ENCODE results near the gene SFXN4. TPM values are rescaled to one million over a fixed set of nuclear protein-coding genes. Genes with fewer than 3 reads are reported as not detected.

The SFXN4 gene
- total RNA-seq, 1 experiment from 2014 or later: 24.0 TPM

DNA sequence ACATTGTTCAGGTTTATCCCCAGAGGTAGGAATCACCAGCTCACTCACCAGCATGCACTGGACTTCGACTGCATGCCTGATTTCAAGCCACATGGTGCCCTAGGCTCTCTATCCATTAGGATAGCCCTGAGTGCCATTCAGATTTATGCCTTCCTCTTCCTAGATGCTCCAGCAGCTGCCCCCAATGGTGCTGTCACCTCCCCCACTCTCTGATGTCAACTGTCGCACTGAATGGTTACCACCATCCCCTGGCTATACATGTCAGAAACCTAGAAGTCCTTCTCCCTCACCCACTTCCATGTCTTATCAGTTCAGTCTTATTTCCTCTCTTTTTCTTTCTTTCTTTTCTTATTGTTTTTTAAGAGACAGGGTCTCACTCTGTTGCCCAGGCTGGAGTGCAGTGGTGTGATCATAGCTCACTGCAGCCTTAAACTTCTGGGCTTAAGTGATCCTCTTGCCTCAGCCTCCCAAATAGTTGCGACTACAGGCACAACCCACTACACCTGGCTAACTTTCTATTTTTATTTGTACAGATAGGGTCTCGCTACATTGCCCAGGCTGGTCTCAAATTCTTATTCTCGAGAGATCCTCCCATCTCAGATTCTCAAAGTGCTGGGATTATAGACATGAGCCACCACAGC lies 2.9 kb downstream of the SFXN4 start:
- Mint-ChIP-seq H3K36me3 (peaks cover 15% of the 10 kb centered on the region), H3K27me3 (ENCODE audit: low read depth) (no peaks in the 10 kb centered on the region), H3K4me1 (peaks cover 19% of the 10 kb centered on the region), H3K27ac (no peak overlapping the region), H3K4me3 (no peak overlapping the region), H3K9me3 (no peaks in the 10 kb centered on the region)
- DNase-seq (ENCODE audit: low spot score) (no peak), ATAC-seq (no peak)
- CTCF ChIA-PET: no interaction called here
- POLR2A ChIA-PET: no interaction called here
- TF ChIP-seq ZNF219 (CRISPR knock-in tag; IDR thresholded peaks at IDR 0.05; ENCODE audit: borderline replicate concordance): no peak
- no peak for TF ChIP-seq CTCF (IDR thresholded peaks at IDR 0.05)
- peak; percentile 25; the same call in 1 of the 2 replicates for TF ChIP-seq ZNF121 (CRISPR knock-in tag; IDR thresholded peaks at IDR 0.05)

DNA sequence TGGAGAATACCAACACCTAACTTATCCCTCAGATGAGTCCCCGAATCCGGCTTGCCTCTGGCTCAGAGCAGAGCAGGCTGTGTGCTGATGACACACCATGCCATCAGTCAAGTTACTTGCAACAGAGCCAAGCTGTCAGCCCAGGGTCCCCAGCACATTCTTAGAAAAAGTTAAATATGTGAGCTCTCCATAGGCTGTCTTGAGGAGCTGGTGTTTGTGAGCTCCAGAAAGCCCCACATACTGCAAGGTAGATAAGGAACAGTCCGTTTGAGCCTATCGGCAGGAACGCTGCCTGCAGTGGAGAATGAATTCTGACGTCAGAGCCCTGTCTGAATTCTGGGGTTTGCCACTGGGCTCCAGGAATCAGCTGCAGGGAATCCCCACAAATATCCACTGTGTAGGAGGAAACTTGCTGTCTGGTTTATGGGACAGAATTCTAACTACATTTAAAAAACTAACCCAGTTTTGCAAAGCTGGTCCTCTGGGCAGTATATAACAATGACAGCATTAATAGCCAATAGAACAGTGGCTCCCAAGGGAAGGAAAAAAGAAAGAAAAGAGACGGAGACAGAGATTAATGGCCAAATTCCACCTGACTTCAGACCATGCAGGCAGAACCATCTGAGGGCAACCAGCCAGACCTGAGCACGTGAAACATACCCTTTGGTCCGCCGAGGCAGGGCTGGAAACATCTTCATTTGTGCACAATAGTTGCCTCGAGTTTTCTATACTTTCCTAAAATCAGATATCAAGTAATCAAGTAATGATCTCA lies 3.6 kb downstream of the SFXN4 start:
- Mint-ChIP-seq H3K27me3 (ENCODE audit: low read depth) (no peaks in the 10 kb centered on the region), H3K27ac (no peak overlapping the region), H3K4me1 (peaks cover 16% of the 10 kb centered on the region), H3K36me3 (peaks cover 13% of the 10 kb centered on the region), H3K9me3 (no peaks in the 10 kb centered on the region), H3K4me3 (no peak overlapping the region)
- ChIA-PET CTCF (interaction anchor here (1.1 kb wide), 1 partner anchor 48 kb away, joined by 4 read pairs; no protein-coding TSS in a partner anchor), POLR2A (interaction anchor here (0.6 kb wide), 2 partner anchors 9 to 45 kb away, joined by 4 read pairs; no protein-coding TSS in a partner anchor)
- ATAC-seq: no peak
- no peak for DNase-seq (ENCODE audit: low spot score)
- TF ChIP-seq NR2C2 (CRISPR knock-in tag; IDR thresholded peaks at IDR 0.05) (no peak), ZNF416 (CRISPR knock-in tag; IDR thresholded peaks at IDR 0.05) (no peak), E2F1 (CRISPR knock-in tag; IDR thresholded peaks at IDR 0.05) (no peak), ZBTB43 (CRISPR knock-in tag; IDR thresholded peaks at IDR 0.05) (no peak), ZSCAN18 (CRISPR knock-in tag; IDR thresholded peaks at IDR 0.05) (no peak), TCF7 (CRISPR knock-in tag; IDR thresholded peaks at IDR 0.05; ENCODE audit: low read depth) (no peak), FOXK1 (CRISPR knock-in tag; IDR thresholded peaks at IDR 0.05) (no peak), FOXJ3 (CRISPR knock-in tag; IDR thresholded peaks at IDR 0.05; ENCODE audit: borderline replicate concordance) (no peak), ETV6 (CRISPR knock-in tag; IDR thresholded peaks at IDR 0.05) (no peak), IRF1 (CRISPR knock-in tag; IDR thresholded peaks at IDR 0.05) (no peak), GABPB1 (CRISPR knock-in tag; IDR thresholded peaks at IDR 0.05) (no peak), EMX1 (CRISPR knock-in tag; IDR thresholded peaks at IDR 0.05) (no peak), CDX4 (CRISPR knock-in tag; IDR thresholded peaks at IDR 0.05; ENCODE audit: borderline replicate concordance) (no peak), ELF4 (CRISPR knock-in tag; IDR thresholded peaks at IDR 0.05; ENCODE audit: low read depth) (no peak)
- TF ChIP-seq, protein P1, sequence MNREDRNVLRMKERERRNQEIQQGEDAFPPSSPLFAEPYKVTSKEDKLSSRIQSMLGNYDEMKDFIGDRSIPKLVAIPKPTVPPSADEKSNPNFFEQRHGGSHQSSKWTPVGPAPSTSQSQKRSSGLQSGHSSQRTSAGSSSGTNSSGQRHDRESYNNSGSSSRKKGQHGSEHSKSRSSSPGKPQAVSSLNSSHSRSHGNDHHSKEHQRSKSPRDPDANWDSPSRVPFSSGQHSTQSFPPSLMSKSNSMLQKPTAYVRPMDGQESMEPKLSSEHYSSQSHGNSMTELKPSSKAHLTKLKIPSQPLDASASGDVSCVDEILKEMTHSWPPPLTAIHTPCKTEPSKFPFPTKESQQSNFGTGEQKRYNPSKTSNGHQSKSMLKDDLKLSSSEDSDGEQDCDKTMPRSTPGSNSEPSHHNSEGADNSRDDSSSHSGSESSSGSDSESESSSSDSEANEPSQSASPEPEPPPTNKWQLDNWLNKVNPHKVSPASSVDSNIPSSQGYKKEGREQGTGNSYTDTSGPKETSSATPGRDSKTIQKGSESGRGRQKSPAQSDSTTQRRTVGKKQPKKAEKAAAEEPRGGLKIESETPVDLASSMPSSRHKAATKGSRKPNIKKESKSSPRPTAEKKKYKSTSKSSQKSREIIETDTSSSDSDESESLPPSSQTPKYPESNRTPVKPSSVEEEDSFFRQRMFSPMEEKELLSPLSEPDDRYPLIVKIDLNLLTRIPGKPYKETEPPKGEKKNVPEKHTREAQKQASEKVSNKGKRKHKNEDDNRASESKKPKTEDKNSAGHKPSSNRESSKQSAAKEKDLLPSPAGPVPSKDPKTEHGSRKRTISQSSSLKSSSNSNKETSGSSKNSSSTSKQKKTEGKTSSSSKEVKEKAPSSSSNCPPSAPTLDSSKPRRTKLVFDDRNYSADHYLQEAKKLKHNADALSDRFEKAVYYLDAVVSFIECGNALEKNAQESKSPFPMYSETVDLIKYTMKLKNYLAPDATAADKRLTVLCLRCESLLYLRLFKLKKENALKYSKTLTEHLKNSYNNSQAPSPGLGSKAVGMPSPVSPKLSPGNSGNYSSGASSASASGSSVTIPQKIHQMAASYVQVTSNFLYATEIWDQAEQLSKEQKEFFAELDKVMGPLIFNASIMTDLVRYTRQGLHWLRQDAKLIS (CRISPR knock-in tag; IDR thresholded peaks at IDR 0.05; ENCODE audit: borderline replicate concordance): no peak
- TF ChIP-seq, protein P2, sequence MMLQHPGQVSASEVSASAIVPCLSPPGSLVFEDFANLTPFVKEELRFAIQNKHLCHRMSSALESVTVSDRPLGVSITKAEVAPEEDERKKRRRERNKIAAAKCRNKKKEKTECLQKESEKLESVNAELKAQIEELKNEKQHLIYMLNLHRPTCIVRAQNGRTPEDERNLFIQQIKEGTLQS (CRISPR knock-in tag; conservative IDR thresholded peaks at IDR 0.05): no peak
